HS-27A (cell line): Measurements from ENCODE around the gene UST.
"Not testable (repeated sequence)": the region's sequence is repeated elsewhere in the genome, so short reads cannot be mapped to it uniquely, and the experiment has no call there.

Experiments used
- DNase-seq: peaks from one replicate; pipeline ENCODE4 v3.0.0-alpha.2; 2012; ENCODE audit warnings: low read depth, missing footprints

The UST gene

DNA sequence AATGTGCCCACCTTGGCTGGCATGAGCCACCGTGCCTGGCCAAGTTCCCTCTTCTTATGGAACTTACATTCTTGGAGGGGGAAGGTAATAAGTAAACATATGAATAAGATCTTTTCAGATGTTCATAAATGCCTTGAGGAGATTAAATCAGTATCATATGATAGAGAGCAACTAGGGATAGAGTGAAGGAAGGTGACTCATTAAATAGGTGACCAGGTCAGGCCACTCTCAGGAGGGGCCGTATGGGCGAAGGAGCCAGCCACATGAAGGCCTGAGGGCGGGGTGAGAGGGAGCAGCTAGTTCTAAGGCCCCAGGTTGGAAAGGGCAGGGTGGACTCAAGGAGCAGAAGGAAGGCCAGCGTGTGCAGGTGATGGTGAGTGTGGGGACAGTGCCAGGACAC, 91.1 kb downstream of the UST start:
- DNase-seq: no peak

DNA sequence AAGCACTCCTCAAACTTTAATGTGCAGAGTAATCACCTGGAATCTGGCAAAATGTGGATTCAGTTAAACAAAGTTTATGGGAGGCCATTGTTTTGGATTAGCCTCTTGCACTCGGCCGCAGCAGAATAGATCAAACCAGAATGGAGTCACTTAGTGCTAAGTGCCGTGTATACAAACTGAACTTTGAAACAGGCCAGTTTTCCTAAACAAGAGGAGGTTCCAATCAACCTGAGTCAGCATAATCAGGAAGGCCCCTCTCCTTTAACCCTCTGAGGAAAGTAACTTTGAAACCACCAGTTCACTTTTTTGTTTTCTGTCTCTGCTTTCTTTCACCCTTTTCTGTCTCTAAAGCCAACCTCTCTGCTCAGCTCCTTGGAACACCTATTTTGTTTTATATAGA, 92.2 kb downstream of the UST start:
- DNase-seq: no peak

DNA sequence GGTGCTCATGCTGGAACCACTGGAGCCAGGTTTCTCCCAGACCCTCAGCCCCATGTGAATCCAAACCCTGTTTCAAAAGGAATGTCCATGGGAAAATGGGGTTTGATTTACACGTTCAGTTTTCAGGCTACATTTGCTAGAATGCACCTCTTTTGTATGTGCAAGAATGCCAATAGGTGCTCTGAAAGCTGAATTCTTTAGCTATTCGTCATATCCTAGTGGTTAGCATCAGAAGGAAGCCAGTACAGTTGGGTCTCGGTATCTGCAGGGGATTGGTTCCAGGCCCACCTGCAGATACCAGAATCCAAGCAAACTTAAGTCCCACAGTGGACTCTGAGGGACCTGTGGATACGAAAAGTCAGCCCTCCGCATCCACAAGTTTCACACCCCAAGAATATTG, 93.4 kb downstream of the UST start:
- no peak for DNase-seq

DNA sequence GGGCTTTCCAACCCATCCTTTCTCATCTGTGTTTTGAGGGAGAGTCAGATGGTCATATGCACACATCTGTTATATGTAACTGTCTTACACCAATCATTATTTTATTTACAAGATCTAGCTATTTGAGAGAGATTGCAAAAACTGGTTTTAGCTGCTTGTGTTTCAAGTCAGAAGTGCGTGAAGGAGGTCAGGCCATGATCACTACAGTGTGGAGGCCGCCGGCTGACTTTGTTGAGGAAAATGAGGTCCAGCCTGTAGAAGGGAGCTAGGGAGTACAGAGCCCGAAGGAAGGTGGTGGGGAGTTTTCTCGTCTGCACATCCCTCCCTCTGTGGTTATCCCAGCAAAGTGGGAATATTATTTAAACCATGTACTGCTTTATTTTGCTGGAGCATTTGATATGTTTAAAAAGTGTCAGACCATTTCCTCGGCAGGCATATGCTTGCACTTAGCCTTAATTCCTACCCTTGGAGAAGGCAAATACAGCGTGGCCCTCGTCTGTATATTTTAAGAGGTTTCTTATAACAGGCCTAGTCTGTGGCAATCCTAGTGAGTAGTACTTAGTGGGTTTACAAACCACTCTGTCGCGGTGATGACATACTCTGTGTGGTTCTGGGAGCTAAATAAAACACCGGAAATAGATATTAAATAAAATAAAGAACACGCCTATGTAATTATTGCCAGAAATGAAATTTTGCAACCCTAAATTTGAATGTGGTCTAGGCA, 95.6 kb downstream of the UST start:
- DNase-seq: no peak

DNA sequence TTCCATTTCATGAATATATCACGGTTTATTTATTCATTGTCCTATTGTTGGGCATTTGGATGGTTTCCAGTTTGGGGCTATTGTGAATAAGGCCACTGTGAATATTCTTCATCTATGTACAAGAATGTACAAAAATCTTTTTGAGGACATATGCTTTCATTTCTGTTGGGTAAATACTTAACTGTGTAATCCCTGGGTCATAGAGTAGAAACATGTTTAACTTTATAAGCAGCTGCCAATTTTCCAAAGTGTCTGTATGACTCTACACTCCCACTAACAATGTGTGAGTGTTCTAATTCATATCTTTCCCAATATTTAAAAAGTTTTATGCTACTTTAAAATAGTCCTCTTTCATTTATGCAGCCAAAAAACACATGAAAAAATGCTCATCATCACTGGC, 98.6 kb downstream of the UST start:
- DNase-seq: no peak

DNA sequence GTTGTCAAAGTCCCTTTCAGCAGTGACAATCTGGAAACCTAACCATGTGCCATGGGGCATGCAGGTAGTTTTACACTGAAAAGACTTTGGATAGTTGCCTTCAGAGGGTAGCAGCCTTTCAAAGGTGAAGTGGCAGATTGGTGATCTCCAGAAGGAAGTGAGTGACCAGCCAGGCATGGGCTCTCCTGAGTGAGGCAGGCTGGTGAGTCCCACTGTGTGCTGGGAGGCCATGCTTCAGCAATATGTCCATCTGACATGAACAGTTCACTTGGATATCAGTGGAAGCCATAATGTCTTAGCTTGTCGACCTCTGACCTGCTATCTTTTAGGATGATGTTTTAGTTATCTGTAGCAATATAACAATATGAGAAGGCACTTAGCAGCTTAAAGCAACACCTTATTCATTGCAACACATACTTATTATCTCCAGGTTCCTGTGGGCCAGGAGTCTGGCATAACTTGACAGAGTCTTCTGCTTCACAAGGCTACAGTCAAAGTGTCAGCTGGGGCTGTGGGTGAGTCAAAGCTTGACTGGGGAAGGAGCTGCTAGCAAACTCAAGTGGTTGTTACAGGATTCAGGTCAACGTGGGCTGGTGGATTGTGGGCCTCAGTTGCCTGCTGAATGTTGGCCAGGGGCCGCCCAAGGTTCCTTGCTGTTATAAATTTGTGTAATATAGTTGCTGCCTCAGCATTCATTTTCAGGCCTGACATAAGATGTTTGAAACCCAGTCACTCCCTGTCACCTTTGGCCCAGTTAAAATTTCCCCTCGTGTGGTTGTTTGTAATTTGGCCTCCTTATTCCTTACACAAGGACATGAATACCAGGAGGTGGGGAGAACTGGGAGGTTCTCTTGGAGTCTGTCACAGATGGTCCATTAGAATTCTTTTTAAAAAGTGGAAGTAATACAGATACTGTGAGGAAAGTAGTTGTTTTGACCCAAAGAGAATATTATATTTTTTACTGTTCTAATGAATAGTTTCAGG, 100.2 kb downstream of the UST start:
- no peak for DNase-seq

DNA sequence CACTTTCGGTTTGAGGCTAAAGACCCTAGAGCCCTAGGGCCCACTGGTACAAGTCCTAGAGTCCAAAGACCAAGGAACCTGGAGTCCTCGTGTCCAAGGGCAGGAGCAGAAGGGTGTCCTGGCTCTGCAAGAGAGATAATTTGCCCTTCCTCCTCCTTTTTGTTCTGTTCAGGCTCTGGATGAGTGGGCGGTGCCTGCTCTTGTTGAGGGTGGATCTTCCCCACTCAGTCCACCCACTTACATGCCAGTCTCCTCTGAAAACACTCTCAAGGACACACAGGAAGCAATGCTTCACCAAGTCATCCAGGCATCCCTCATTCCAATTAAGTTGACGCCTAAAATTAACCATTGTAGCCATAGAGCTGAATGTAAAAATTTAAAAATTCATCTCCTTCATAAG, 102.1 kb downstream of the UST start:
- no peak for DNase-seq

DNA sequence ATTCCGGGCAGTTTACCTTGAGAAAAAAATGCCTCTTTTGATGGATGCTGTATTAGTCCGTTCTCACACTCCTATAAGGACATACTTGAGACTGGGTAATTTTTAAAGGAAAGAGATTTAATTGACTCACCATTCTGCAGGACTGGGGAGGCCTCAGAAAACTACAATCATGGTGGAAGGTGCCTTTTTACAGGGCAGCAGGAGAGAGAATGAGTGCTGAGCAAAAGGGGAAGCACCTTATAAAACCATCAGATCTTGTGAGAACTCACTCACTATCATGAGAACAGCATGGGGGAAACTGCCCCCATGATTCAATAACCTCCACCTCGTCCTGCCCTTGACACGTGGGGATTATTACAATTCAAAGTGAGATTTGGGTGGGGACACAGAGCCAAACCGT, 102.6 kb downstream of the UST start:
- not testable (repeated sequence) for DNase-seq

DNA sequence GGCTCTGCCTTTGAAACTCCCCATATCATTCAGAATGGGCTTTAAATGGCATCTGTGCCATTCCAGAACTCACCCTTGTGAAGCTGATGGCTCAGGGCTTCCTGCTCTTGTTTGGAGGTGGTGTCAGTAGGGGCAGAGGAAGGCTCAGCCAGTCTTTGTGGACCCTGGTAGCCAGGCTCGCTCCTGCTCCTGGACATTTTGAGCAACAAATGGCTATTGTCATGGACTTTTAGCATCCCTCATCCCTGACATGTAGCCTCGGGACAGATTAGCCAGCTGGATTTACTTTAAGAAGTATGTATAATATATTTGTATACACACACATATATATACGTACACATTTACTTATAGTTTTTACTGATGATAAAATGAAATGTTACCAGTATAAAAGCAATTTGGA, 104.1 kb downstream of the UST start:
- DNase-seq: no peak

DNA sequence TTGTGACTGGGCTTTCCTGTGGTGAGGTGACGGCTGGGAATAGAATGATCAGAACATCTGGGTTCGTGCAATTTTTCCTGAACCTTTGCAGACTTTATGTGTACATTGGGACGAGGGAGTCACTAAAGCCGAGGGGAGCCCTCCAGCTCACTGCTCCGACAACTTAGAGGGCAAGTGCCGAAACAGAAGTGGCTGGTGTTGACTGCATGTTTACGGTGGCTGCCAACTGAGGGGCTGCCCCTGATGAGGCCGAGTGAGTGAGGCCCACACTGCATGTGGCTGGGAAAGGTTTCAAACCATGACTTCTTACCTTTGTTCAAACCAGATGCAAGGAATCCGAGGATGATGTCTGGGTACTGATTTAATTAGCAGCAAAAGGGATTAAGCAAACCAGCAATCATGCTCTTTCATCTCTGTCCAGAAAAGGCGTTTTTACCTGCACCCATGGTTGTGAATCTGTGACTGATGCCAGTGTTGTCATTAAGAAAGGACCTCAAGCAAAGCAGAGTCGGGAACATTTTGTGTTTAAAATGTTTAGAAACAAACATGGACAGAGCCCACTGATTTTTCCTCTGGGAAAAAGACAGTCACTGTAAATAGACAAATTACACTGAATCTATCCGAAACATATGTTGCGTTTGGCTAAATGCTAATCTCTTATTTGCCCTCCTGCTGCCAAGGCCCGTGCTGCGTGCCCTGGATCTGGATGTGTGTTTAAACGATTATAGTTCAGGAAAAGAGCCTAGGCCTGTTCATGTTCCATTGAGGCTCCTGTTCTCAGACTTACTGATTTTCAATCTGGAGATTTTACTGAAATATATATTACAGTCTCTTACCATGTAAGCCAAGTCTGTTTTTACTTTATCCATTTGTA, 105.1 kb downstream of the UST start:
- no peak for DNase-seq

DNA sequence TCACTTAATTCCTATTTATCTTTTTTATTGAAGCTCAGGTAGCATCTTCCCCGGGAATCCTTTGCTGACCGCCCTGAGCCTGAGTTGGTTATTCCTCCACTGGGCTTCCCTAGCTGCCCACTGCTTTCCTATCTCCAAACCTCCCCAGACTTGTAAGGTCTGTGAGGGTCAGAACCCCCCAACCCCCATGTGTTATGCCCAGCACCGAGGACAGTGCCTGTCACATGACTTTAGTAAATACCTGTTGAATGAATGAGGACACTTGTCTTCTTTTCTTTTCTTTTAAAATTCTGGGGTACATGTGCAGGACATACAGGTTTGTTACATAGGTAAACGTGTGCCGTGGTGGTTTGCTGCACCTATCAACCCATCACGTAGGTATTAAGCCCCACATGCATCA, 105.9 kb downstream of the UST start:
- no peak for DNase-seq

DNA sequence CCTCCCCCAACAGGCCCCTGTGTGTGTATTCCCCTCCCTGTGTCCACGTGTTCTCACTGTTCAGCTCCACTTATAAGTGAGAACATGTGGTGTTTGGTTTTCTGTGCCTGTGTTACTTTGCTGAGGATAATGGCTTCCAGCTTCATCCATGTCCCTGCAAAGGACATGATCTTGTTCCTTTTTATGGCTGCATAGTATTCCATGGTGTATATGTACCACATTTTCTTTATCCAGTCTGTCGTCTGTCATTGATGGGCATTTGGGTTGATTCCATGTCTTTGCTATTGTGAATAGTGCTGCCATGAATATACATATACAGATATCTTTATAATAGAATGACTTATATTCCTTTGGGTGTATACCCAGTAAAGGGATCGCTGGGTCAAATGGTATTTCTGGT, 106.3 kb downstream of the UST start:
- not testable (repeated sequence) for DNase-seq

DNA sequence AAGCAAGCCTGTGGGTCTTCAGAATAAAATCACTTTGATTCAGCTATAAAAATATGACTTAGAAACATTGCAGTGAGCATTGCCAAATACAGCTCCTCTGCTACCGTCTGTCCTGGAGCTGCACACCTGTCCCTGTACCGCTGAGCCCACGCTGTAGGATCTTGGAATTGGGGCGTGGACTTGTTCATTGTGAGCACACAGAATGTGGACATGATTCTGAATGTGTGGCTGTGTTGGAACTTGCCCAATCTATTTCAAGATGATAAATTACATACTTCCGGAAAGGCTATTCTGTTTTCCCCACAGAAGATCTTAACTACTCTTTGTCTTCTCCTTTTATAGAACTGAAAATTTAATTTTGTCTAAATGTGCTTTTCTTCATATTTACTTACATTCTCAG, 107.3 kb downstream of the UST start:
- DNase-seq: no peak

DNA sequence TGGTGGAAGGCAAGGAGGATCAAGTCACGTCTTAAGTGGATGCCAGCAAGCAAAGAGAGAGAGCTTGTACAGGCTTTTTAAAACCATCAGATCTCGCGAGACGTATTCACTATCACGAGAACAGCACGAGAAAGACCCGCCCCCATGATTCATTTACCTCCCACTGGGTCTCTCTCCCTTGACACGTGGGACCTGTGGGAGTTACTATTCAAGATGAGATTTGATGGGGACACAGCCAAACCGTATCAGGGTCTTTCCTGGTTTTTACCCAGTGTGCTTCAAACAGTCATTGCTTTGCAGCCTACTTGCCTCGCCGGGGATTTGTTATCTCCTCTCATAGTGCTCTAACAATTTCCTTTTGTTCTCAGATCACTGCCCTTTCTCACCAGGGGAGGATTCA, 108.2 kb downstream of the UST start:
- DNase-seq: no peak

DNA sequence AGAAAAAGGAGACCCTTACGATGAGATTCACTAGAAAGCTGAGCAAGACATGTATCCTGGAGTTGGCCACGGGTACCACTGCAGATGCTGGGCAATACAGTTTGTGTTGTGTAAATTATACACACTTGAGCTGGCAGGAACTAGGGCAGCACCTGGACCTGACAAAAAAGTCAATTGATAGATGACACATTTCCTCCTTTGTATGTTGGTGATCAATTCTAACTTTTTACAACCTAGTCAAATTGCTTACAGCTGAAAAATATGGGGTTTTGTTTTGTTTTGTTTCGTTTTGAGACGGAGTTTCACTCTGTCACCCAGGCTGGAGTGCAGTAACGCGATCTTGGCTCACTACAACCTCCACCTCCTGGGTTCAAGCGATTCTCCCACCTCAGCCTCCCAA, 108.9 kb downstream of the UST start:
- DNase-seq: no peak

DNA sequence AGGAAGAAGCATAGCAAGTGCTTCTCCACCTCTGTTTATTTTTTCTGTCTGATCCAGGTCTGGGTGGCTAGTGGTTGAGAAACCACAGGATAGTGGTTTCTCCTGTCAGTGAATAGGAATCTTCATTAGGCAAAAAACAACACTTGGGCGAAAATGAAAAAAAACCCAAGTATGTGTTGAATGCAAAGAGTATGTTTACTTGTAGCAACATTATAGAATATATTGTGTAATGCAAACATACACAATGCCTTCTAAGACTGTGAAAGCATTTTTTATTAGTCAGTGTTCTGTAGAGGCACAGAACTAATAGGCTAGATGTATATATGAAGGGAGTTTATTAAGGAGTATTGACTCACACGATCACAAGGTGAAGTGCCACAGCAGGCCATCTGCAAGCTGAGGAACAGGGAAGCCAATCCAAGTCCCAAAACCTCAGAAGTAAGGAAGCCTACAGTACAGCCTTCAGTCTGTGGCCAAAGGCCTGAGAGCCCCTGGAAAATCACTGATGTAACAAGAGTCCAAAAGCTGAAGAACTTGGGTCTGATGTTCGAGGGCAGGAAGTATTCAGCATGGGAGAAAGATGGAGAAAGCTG, 111.1 kb downstream of the UST start:
- no peak for DNase-seq

DNA sequence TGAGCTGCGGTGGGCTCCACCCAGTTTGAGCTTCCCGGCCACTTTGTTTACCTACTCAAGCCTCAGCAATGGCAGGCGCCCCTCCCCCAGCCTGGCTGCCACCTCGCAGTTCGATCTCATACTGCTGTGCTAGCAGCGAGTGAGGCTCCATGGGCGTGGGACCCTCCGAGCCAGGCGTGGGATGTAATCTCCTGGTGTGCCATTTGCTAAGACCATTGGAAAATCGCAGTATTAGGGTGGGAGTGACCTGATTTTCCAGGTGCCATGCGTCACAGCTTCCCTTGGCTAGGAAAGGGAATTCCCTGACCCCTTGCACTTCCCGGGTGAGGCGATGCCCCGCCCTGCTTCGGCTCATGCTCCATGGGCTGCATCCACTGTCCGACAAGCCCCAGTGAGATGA, 117.3 kb downstream of the UST start:
- not testable (repeated sequence) for DNase-seq

DNA sequence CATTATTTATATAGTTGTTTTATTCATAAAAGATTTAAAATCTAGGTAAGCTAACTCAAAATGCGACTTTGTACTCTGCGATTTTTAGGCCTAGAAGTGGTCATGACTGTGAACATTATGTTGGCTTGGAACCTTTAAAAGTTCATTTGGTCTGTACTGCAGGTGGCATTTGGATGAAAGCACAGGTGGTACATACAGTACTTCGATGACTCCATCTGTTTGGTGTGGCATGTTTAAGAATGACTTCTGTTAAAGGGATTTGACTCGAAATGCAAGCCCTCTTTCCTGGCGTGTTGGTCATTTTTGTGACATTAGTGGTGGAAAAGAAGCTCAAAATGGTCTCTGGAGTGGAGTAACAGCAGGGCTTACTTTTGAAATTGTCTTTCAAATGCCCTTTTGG, 118.1 kb downstream of the UST start:
- DNase-seq: no peak

DNA sequence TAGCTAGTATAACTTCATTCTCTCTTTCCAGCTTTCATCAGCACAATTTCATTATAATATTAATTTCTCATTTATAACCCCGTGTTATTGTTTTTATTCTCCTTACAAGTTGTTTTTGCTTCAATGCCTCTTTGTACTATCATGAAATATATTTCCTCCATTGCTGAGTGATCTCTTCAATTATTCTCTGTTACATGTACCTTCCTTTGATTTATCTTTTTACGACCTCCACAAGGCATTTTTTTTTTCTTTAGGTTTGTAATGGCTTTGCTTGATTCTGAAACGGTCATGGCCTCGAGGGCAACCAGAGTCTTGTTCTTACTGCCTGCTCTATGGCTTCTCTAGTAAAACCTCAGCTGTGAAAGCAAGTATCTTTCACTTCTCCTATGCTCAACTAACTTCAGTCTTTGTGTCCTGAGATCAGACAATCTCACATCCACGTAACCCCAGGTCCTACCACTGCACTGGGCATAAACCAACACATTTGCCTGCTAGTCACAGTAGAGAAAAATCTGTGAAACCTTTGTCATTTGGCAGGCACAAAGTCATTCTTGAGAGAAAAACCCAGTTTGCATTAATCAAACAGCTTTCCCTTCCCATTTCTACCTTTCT, 119.9 kb downstream of the UST start:
- no peak for DNase-seq

DNA sequence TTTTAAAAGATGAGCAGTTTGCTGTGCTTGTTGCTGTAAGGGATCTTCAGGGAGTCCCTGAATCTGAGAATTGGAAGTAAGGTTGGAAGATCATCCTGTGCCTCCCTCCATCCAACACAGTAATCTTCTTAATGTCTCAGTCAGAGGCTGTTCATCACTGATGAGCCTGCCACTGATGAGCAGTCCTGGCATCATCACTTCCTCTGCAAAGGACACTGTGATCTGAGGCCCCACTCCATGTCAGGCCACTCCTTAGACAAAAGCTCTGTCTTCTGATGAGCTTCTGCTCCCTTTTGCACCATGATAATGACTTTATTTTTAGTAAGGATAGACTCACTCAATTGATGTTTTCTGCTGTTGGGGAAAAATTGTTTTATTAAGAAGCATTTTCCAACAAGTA, 121.0 kb downstream of the UST start:
- DNase-seq: no peak

DNA sequence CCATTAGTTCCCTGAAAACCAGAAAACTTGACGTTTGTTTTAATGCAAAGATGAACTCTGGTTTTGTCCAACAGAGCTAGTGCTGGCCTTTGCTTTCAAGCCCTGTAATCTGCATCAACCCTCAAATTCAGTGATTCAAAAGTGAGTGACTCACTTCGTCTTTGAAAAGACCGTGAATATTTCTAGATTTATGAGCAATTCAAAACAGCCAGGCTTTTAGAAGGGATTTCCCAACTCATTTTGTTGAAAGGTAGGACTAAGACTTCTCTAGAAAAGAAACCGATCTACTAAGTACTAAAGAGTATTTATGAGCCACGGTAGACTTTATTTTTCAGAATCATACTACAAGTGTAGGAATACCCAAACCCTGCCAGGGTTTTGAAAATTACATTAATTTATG, 121.5 kb downstream of the UST start:
- DNase-seq: no peak

DNA sequence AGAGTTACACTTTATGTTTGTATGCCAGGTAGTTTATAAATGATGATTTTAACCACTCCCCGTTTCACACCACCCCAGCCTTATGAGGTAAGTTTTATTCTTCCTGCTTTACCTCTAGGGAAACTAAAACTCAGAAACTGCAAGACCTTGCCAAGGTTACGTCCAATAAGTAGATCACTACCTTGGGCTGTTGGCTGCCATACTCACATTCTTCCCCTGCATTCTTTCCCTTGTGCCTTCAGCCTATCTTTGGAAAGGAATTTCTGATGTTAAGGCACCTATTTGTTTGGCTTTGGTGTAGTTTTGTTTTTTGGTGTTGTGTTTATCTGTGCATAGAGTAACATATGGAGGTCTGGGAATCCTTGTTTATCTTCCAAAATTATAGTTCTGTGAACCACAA, 122.1 kb downstream of the UST start:
- no peak for DNase-seq
